Measurements from ENCODE around the gene PDE6A.

DNA sequence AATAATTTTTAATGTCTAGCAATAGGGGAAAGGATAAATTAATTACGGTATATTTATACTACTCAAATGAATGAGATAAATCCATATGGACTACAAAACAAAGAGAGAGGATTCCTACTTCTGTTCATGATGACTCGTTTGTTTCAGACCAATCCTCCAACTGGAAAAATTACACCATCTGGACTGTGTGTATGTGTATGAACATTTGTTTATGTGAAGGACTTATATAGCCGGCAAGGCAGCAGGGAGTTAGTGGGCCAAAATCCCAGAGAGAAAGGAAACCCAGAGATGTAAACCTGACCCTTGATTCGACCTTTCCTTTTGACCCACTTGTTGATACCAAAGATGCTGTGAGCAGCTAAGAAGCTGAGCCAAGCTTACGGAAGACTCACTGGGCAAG is 20.1 kb downstream of the PDE6A start:
- TF ChIP-seq NFE2L1 (CRISPR knock-in tag; IDR thresholded peaks at IDR 0.05) = no peak
- TF ChIP-seq SMAD4 (CRISPR knock-in tag; IDR thresholded peaks at IDR 0.05) = no peak

Measured in WTC11 (cell line).